Loucy (cell line): ENCODE data around the gene LHPP.

Source experiments
- CTCF ChIP-seq: fragments of 200-600 bp; sonication (generic); conservative IDR thresholded peaks from 2 replicates; pipeline ENCODE4 v1.5.1; 2014; ENCODE audit warnings: mild to moderate bottlenecking, antibody characterized with exemption, low read length
- EZH2phosphoT487 ChIP-seq: fragments of 200-600 bp; IDR thresholded peaks from 2 replicates; pipeline ENCODE4 v1.6.1; 2018; ENCODE audit warnings: antibody characterized with exemption, mild to moderate bottlenecking, moderate library complexity, borderline replicate concordance

GRCh38 chr10:124612611-124613498 is 151.2 kb downstream of the LHPP start:
- TF ChIP-seq CTCF (no peak), EZH2phosphoT487 (no peak)
